ENCODE measurements around the gene PHYH.
"Not testable (repeated sequence)": the region's sequence is repeated elsewhere in the genome, so short reads cannot be mapped to it uniquely, and the experiment has no call there.

Gene PHYH

GRCh38 chr10:13270877-13271551 lies 28.9 kb downstream of the PHYH start:
- DNase-seq (ENCODE audit: low spot score), result no peak

DNA sequence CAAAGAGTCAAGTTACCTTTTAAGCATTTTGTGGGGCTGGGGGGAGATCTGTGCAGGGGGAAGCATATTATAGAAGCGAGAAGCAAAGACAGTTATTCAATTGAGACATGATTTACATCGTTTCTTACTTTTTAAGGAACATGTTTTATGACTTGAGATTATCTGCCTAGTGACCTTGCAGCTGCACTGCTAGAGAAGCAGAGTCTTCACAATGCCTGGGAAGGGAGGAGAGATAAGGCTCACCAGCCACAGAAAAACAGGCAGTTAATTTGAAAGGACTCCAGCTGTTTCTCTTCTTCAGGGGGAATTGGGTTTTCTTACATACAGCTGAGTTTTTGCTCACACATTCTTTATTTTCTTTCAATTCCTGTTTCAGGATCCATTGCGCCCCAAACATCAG lies 31.0 kb downstream of the PHYH start:
- DNase-seq (ENCODE audit: low spot score), result no peak

- no peak for DNase-seq (ENCODE audit: low spot score)
Observed at GRCh38 chr10:13268310-13268709, 31.6 kb downstream of the PHYH start.

GRCh38 chr10:13263591-13263990 lies 36.3 kb downstream of the PHYH start:
- no peak for DNase-seq (ENCODE audit: low spot score)

DNA sequence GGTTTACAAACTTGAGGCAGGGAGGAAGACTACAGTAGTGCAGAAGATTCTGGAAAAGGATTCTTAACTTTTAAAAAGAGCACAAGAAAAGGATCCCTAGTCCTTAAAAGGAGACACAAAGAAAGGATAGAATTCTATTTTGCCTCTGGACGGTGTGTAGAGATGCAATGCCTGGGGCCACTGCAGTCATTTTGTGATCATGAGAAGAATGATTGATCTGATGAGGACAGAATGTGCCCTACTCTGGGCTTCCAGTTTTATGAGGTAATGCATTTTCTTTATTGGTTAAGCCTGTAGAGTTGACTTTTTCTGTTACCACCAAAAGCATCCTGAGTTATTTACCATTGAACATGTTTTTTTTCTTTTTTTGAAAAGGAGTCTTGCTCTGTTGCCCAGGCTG lies 37.4 kb downstream of the PHYH start:
- DNase-seq (ENCODE audit: low spot score), result no peak

GRCh38 chr10:13257621-13258140 lies 42.2 kb downstream of the PHYH start:
- no peak for DNase-seq (ENCODE audit: low spot score)

GRCh38 chr10:13256627-13257026 lies 43.2 kb downstream of the PHYH start:
- DNase-seq (ENCODE audit: low spot score), result no peak

DNA sequence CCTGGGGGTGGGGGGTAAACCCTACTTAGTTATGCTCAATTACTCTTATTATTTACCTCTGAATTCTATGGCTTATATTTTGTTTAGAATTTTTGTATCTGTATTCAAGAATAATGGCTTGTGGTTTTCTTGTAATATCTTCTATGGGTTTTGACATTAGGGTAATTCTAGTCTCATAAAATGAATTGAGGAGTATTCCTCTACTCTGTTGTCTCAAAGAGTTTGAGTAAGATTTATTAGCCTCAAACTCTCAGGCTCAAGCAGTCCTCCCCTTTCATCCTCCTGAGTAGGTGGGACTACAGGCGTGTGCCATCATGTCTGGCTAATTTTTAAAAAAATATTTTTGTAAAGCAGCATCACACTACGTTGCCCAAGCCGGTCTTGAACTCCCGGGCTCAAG lies 46.1 kb downstream of the PHYH start:
- DNase-seq (ENCODE audit: low spot score), result no peak

DNA sequence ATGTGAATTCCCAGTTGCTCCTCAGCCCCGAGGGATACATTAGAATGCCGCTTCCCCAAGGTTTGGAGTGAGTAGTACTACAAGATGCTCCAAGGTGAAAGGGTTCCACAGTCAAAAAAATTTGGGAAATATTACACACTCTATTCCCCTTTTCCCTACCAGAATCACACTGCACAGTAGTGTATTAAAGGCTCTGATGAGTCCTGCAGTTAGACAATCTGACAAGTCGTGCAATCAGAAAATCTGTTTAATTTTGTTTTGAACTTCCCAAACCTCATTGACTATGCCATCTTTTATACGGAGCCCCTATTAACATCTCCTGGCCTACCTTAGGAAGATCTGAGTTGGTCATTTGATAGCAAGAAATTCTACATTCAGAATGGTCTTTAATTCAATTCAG lies 52.1 kb downstream of the PHYH start:
- DNase-seq (ENCODE audit: low spot score), result no peak

DNA sequence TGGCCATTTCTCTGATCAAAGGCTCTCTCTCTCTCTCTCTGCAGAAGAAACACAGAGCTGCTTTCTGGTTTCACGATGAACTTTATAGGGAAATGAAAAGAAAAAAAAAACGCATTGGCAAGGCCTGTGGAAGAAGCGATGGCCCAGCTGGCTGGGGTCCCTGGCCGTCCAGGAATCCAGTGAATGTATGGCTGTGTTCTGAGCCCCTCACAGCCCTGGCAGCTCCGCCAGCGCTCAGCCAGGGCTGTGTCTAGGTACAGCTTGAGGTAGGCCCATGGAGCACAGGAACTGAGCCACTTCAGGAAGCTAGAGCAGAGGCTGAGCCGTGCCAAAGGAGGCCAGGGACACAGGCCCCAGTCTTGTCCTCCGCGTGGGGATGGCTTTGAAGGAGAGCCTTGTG lies 52.6 kb downstream of the PHYH start:
- DNase-seq (ENCODE audit: low spot score), result no peak

- DNase-seq (ENCODE audit: low spot score), result not testable (repeated sequence)
Observed at GRCh38 chr10:13242260-13242659, 57.6 kb downstream of the PHYH start.

- DNase-seq (ENCODE audit: low spot score), result no peak
Observed at GRCh38 chr10:13241613-13242012, 58.3 kb downstream of the PHYH start.

- no peak for DNase-seq (ENCODE audit: low spot score)
Observed at GRCh38 chr10:13239923-13240322, 59.9 kb downstream of the PHYH start.

DNA sequence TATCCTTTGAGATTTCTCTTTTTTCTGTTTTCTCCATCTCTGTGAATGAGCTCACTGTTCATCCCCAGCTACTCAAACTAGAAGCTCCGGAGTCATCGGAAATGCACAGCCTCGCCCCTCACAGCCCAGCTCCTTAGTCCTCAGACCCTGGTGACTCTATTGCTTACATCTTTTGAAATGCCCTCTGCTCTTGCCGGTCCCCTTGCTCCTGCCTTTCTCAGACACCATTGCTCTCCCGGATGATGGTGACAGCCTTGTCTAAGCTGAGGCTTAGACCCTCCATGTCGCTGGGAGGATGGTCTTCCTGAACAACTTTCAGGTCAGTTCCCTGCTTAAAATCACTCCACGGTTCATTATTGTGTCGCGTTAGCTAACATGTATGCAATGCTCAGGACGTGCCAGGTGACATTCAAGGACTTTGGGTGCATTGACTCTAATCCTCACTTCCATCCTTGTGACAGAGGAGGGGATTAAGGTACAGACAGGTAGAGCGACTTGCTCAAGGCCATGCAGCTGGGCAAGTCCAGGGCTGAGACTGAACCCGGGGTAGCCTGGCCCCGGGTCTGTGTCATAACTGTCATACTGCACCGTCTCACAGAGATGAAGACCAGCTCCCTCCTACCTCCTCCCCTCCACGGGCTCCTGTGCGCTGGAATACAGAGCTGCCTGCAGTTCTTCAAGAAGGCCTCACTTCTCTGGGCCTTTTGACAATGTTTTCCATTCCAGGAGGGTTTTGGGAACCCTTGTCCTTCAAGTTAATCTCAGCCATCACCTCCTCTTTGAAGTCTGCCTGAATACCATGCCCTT lies 61.4 kb downstream of the PHYH start:
- DNase-seq (ENCODE audit: low spot score), result no peak

DNA sequence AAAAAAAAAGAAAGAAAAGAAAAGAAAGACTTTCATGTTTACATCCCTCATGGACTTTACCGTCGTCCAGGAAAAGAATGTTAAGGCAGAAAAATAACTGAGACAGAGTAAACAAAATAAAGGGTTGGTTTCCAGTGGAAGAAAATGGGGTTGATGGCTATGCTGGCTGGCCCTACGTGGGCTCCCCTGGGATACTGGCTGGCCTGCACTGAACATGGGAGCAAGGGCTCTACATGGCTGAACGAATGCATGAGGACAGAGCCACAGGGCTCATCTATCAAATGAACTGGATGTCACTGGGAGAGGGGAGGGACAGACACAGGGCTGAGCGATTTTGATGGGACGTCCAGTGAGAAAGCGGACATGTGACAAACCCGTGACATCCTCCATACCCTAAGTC lies 63.2 kb downstream of the PHYH start:
- DNase-seq (ENCODE audit: low spot score), result no peak

DNA sequence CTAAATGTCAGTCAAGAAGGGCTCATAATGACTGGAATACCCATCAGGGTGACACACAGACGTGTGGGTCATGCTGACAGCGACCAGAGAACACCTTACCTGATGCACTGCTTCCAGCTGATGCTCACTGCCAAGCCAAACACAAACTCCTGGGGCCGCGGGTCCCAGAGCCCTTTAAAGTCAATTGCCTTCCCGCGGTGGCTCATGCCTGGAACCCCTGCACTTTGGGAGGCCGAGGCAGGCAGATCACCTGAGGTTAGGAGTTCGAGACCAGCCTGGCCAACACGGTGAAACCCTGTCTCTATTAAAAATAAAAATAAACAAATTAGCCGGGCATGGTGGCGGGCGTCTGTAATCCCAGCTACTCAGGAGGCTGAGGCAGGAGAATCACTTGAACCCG lies 65.1 kb downstream of the PHYH start:
- DNase-seq (ENCODE audit: low spot score), result not testable (repeated sequence)

DNA sequence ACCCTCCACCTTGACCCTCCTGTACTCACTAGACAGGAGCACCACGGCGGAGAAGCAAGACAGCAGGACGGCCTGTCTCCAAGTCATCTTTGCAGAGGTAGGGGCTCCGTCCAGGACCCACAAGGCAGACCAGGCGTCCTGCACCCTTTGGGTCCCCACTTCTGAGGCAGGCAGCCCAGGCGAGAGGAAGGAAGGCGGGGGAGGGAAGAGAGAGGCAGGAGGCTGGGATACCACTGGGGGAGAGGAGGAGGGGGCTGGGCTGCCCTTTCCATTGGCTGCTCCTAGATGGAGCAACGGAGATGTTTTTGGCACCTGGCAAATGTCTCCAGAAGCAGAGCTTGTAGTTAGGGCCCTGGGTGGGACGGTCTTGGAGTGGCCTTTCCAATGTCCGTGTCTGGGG lies 65.7 kb downstream of the PHYH start, which contains the start of gene UCMA:
Gene UCMA, minus strand, starts transcription at position 203 of the 400 bp plus-strand sequence. Its CDS starts 116 bp downstream, at position 87.
- DNase-seq (ENCODE audit: low spot score), result no peak

DNA sequence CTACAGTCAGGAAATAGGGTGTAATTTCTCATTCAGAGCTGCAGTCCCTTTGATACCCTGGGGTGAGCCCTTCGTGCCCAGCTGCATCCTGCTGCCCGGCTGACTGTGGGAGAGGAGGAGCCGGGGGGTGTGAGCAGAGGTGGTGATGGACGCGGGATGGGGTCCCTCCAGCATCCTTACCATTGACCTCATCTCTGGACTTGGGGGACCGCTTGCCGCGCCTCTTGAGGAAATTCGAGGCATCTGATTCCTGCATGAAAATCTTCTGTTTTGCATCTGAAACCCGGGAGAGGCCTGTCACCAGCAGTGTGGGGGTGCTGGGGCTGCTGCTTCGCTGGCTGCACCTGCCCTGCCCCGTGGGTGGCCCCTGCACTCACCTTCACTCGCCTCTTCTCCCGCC lies 66.5 kb downstream of the PHYH start:
- no peak for DNase-seq (ENCODE audit: low spot score)

- DNase-seq (ENCODE audit: low spot score), result no peak
Observed at GRCh38 chr10:13231808-13232207, 68.1 kb downstream of the PHYH start.

GRCh38 chr10:13231190-13231589 lies 68.7 kb downstream of the PHYH start:
- no peak for DNase-seq (ENCODE audit: low spot score)
